ENCODE measurements around the gene CSRP1.
A peak's percentile ranks its signal among the peaks of the same experiment; 100 is the strongest.
"Not testable (repeated sequence)": the region's sequence is repeated elsewhere in the genome, so short reads cannot be mapped to it uniquely, and the experiment has no call there.

Gene CSRP1

DNA sequence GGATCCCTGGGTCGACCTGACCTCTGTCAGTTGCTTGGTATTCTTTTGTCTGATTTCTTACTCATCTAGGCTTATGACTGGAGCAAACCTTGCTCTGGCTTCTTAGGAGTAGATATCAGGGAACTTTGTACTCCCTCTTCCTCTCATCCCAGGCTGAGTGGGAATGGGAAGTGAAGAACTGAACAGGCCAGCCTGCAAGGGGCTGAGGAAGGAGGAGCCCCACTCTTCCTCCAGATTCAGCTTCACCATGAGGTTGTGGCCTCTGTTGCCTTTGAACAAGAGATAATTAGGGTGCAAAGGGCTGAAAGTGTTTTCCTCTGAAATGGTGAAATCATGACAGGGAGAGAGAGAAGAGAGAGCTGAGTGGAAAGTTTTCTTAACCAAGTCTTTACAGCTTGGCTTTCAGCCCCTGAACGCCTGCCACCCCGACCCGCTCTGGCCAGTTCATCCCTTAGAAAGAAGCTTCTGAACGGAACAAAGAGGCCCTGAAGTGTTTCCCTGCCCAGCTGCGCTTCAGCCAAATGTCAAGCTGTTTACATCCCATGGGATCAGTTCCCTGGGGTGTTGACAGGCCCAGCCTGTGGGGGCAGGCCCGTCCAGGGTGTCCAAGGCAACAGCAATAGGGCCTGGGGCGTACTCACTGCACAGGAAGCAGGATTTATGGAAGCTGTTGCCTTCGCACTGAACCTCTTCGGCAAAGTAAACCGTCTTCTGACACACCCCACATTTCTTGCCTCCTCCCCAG, 11.2 kb downstream of the CSRP1 start:
- DNase-seq: no peak

DNA sequence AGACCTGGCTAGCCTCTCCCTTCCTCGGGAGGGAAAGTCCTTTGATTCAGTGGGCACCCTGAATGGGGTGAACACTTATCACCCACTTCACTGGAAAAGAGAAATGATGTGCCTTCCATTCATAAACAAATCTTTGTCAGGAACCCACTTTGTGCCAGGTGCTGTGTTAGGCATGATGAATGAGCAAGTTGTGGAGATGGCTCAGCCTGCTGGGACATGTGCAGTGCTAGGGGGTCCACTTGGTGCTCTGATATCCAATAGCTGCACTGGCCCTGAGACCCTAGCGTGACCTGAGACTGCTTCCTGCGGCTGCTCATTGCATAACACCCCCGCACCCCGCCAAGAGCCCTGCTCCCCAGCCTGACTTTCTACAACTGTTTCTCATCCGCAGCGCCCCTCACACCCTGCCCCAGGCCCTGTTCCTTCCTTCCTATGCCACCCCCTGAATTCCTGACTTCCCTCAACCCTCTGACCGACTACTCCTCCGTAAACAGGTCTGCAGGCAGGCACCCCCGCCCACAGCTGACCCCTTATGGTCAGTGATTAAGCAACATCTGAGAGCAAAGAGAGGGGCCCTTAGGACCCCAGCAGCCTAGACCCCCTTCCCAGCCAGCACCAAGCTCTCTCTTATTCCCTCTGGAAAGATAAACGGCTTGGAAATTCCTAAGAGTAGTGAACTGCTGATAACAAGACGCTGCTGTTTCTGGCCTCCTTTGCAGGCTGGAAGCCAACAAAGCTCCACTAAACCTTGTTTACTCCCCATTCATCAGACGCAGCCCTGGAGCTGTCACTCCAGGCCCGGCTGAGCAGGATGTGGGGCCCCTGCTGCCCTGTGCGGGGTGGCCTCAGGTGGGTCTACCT, 12.9 kb downstream of the CSRP1 start:
- no peak for DNase-seq

DNA sequence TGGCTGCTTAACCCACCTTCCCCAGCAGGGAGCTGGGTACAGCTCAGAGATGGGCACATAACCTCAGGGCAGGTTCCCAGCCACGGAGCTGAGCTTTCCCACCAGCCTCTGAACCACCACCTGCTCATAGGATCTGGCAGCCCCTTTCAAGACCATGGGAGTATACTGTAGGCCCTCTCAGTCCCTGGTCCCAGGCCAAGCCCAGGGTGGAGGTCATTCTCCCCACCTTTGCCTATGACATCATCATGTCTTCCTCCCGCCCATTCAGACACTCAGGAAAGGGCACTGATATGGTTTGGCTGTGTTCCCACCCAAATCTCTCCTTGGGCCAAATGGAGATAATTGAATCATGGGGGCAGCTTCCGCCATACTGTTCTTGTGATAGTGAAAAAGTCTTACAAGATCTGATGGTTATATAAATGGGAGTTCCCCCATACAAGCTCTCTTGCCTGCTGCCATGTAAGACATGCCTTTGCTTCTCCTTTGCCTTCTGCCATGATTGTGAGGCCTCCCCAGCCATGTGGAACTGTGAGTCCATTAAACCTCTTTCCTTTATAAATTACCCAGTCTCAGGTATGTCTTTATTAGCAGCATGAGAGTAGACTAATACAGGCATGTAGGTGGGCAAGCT, 13.8 kb downstream of the CSRP1 start:
- not testable (repeated sequence) for DNase-seq

DNA sequence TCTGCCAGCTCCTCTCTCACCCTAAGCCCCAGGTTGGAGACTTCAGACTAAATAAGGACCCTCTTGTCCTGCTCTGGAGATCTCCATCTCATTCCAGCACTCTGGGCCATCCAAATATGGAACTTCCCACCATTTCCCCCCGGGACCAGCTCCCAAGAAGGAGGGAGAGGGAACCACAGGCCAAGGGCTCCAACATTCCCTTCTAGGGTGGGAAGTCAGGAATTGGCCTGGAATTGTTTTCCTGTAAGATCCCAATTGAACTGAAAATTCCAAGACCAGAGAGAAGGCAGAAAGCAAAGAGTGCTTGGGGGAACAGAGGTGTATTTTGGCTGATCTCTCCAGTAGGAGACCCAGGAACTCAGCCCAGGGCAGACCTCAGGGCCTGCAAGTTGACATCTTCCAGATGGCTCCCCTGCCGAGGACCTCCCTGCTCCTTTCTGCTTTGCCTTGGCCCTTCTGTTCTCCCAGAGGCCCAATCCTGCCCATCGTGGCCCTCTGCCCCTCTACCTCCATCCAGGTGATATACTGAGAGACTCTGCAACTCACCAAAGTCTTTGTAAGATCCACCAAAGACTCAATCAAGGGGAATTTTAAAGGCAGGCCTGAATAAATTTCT, 14.9 kb downstream of the CSRP1 start:
- no peak for DNase-seq

DNA sequence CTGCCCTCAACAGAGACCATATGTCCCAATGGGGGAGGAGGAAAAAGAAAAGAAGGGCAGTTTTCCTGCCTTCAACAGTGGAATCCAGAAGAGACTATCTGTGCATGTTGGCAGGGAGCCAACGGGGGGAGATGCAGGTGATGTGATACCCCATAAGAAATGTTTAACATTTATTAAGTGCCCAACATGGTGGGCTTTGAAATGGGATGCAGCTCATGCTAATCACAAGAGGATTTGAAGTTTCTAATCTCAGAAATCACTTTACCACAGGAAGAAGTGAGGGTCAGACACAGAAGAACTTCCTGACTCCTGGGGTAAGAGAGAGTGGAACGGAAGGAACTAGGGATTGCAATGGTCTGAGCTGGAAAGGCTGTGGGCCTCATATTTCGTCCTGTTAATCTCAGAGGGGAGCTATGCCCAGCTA, 16.2 kb downstream of the CSRP1 start:
- peak; percentile 56 for DNase-seq

DNA sequence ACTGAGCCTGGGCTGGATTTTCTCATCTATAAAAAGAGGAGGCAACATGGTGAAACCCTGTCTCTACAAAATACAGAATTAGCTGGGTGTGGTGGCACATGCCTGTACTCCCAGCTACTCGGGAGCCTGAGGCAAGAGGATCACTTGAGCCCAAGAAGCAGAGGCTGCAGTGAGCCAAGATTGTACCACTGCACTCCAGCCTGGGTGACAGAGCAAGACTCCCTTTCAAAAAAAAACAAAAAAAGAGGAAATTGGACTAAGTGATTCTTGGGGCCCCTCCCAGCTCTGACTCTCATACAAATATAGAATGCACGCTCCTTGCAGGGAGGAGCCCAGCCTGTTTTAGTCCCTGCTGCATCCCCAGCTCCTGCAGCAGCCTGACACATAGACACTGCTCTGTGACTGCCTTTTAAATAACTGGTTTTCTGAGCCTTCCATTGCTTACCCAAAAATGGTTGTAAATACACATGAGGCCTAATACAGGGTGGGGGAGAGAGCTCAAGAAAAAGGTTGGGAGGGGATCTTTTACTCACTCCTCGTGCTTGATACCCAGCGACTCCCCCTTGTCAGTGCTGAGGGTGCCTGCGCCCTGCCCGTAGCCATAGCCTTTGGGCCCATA, 17.2 kb downstream of the CSRP1 start:
- DNase-seq: peak; percentile 55

DNA sequence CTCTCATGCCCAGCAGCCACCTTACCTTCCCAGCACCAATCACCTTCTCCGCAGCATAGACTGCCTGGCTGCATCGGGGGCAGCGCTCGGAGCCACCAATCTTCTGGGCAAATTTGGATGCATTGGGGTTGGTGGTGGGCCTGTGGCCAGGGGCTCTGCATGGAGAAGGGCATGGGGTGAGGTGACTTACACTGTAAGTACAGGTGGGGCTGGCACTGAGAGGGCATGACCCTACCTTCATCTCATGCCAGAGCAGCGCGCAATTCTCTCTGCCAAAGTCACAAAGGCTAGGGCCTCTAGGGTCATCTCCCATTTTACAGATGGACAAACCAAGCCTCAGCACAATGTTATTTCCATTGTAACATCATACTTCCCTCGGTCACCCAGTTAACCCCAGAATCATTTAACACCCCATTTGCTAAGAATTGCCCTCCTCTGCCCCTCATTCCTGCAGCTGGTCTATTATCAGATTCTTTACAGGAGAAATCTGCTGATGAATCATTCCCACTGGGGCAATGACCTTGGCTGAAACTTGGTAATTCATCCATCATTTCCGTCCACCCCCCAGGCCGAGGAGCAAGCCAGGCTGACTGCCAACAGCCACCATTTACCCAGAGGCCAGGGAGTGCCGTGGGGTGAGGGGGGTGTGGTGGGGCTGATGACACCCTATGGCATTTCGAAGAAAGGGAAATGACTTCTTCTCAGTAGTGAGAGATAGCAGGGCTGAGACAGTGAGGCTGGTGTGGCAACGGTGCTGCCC, 17.9 kb downstream of the CSRP1 start:
- DNase-seq: peak; percentile 87

DNA sequence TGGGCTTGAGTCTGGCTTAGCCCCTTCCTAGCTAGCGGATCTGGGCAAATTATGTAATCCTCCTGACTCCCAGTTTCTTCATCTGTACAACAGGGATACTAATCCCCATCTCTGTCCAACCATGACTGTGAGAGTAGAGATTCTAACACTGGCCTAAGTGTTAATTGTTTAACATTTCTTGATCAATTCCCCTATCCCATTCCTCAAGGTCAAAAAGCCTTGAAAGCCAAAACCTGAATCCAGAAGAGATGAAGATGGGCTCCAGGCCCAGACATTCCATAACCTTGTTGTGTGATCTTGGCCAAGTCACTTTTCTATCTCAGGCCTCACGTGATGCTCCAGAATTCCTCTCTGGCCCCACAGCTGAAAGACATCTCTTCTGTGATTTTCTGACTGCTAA, 19.2 kb downstream of the CSRP1 start:
- no peak for DNase-seq

DNA sequence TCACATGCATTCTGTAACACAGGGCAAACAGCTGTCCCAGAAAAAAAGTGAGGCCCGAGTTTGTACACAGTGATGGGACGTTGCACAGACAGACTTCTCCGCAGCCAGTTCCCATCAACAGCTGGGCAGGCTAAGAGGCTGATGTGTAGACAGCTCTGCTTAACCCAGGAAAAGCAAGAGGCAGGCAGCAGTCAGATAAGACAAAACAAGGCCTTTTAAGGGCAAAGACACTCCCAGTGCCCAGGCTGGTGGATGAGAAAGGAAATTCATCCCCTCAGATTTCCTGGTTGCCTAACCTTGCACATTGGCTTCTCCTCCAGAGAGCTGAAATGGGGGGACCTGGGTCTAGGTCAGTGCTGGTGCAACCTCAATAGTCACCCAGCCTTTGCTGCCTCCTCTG, 20.7 kb downstream of the CSRP1 start:
- peak; percentile 92 for DNase-seq

DNA sequence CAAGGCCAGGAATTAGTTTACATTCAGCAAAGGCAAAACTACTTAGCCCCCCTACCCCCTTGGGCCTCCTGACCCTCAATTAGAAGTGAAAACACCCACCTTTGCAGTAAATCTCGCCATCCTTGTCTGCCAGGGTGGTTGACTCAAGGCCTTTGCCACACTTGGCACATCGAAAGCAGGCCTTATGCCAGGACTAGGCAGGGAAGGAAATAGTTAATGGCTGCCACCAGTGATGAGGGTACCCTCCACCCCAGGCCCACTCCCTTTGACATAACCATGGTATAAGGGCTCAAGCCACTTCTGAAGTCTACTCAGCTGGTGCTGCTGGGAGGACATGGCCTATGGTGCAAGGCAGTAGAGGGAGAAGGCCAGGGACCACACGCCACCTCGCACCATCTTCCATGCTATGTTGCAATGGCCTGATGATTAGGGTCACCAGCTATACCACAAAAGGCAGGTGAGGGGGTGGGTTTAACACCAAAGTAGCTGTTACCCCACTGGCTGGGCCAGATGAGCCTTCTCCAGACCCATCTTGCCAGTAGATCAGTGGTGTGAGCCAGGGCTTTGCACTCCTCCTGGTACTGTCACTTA, 21.6 kb downstream of the CSRP1 start:
- DNase-seq: no peak

DNA sequence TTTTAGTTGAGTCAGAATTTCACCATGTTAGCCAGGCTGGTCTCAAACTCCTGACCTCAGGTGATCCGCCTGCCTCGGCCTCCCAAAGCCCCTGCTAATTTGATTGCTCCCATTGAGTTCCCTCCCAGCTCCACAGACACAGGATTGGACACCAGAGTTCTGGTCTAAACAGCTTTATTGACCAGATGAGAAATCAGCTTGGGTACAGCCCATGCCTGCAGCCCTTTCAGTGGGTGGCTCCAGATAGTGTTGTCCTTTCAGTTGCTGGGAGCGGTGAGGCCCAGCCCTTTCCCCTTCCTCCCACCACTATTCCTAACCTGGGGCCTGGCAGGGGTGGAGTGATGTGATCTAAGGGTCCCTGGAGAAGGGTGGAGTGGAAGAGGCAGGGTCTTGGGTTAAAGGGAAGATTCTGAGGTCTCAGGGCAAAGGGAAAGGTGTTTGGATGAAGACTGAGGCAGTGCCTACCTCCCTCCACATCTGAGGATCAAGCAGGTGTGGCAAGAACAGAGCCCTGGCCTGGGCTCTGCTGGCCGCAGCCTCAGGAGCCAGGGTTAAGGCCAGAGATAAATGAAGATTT, 23.5 kb downstream of the CSRP1 start:
- no peak for DNase-seq

DNA sequence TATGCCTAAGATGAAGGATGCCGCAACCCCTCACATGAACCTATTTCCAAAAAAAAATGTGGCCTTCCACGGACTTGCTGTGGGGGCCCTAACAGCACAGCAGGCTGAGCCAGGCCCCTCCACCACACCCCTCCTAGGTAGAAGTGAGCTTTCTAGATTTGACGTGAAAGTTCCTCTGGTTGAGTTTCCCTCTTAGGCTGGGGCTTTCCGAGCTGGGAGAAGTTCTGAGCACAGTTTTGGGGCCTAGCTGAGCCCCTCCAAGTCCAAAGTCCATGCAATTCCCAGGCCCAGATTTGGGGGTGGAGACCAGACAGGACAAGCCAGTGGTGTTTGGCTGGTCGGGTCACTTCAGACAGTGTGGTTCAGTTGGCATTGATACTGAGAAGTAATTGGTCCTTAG, 24.2 kb downstream of the CSRP1 start:
- DNase-seq: no peak

DNA sequence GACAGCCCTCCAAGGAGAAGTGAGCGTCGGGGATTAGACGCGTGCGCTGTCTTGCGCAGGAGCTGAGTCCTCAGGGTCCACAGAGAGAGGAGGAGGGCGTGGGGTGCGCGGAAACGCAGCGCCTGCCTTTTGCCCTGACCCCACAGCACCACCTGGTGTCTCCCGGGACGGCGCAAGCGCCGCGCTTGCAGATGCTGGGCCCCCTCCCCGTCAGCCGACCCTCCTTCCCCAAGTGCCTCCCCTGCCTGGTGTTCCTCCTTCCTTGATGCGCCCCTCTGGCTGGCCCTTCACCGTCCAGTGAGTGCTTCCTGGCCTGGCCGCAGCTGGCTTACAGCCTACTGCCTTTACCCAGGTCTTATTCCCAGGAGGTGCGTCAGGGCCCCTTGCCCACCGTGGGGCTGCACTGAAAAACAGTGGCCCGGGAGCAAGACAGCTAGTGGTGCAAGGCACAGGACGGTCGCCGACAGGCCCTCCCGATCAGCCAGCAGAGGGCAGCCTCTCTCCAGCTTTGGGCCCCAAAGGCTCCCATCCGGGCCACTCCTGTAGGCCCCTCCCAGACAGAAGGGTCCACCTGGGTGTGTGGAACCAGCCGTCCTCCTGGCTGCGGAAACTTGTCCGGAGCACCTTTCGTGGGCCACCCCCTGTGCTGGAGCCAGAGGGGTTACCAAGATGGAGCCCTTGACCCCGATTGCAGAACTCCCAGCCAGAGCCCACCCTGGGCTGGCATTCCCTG, 25.0 kb downstream of the CSRP1 start:
- DNase-seq: peak; percentile 32

DNA sequence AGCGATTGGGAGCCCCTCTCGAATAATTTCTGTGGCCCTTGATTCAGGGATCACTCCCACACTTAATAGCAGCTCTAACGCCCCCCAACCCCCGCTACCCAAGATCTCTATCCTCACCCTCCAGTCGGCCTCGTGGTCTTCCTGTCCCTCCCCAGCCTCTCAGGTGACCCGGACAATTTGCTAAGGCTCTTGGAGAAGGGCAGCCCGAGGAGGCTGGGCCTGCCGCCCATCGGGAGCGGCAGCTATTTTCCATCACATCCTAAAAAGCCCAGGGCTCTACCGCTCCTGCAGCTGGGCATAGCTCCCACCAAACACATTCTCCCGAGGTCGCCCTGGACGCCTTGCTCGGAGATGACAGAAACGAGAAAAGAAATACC, 25.9 kb downstream of the CSRP1 start:
- no peak for DNase-seq

DNA sequence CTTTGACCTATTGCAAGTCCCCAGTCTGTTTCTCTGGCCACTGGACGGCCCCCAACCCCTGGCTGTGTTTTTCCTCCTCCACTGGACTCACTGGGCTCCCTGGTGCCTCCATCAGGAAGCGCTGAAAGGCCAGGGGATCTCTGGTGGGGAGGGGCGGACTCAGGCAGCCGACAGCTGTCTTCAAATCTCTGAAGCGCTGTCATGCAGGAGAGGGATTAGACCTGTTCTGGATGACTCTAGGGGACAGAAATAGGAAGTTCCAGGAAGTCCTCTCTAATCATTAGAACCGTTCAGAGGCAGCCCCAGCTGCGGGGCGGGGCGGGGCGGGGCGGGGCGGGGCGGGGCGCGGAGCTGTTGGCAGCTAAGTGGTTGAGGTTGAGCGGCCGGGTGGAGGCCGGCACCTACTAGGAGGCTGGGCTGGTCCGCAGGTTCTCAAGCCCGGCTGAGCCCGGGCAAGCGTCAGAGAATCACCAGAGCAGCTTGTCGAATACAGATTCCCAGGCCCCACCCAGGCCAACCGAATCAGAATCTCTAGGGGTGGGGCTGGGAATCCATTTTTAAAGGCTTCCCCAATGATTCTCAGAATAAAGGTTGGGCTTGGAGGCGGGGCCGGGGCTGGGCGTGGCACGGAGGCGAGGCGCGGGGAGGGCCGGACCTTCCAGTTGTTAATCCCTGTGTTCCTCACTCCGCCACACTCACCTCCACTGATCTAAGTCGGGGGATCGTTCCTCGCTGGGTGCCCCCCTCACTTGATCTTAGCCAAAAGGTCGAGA, 26.5 kb downstream of the CSRP1 start:
- DNase-seq: peak; percentile 25

DNA sequence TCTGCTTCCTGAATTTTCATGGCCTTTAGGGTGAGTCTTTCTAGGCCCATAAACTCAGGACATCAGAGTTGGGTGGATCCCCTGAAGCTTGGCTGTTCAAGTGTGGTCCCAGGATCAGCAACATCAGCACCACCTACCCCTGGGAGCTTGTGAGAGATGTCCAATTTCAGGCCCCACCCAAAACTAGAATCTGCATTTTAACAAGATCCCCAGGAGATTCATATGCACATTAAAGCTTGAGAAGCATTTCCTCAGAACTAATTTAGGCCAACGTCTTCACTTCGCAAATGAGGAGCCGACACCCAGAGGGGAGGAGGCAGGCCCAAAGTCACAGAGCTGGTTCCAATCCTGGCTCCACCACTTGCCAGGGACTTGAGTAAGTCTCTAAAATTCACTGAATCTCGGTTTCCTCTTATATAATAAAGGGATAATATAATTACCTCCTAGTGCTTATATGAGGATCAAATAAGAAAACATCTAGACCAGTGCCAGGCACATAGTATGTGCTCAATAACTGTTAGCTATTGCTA, 27.7 kb downstream of the CSRP1 start:
- no peak for DNase-seq

DNA sequence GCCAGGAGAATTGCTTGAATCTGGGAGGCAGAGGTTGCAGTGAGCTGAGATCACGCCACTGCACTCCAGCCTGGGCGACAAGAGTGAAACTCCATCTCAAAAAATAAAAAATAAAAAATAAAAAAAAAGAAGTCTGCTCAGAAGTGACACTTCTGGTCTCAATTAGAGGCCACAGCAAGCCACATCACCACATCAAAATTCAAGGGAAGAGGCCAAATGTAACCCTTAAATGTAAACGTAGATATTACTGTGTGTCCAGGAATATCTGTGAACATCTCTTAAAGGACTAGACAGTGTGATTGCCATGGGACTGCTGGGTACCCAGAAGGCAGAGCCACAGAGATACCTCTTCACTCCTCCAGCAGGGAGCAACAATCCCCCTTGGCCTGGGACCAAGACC, 28.3 kb downstream of the CSRP1 start:
- not testable (repeated sequence) for DNase-seq

DNA sequence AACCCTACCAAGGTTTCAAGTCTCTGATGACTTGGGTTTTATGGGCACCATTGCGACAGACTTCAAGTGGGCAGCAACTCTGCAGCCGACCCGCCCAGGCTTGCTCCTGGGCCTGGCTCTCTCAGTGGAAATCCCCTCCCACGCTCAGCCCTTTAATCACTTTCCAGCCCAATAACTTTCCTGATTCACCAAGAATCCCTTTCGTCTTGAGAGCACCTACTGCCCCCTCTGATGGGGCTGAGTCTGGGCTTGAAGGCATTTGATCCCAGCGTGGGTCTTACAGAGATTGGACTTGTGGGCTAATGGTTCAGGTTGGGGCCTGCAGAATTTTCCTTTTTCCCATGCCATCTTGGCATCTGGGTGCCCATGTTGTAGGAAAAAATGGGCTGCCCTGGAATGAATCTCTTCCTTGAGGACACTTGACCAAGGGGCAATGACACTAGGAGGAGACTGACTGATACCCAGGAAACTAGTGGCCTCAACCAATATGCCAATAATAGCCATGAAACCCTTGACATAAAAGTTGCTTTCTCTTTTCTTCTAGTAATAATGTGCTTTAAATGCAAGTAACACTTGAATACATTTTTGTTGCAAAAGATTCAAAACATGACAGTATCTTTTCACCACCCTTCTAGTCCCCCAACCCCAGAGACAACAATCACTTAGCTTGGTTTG, 30.1 kb downstream of the CSRP1 start:
- DNase-seq: no peak

All from GF-D8 (cell line).